GM12873 (cell line): ENCODE data around the gene IGSF23.

Source experiments
- TF ChIP-seq, protein P1 (sequence below): IDR thresholded peaks from 2 replicates; pipeline ENCODE4 v1.5.1; 2012; ENCODE audit warnings: low read depth, mild to moderate bottlenecking, moderate library complexity, low read length, control low read depth; ENCODE audit not compliant: insufficient read depth; ENCODE audit errors: missing control alignments

Gene IGSF23

DNA sequence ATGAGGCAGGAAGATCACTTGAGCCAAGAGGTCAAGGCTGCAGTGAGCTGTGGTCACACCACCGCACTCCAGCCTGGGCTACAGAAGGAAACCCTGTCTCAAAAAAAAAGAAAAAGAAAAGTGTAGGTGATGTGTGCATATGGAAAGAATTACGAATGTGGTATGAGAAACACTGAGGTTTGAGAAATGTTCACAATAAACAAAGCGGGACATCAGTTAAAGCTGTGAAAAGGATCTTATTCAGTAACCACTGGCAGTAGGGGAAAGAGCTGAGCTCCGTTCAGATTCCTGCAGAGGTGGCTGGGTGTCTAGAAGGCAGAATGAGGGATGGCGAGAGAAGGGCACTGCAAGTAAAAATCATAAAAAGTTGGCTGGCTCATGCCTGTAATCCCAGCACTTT lies 4.1 kb upstream of the IGSF23 start:
- TF ChIP-seq, protein P1, sequence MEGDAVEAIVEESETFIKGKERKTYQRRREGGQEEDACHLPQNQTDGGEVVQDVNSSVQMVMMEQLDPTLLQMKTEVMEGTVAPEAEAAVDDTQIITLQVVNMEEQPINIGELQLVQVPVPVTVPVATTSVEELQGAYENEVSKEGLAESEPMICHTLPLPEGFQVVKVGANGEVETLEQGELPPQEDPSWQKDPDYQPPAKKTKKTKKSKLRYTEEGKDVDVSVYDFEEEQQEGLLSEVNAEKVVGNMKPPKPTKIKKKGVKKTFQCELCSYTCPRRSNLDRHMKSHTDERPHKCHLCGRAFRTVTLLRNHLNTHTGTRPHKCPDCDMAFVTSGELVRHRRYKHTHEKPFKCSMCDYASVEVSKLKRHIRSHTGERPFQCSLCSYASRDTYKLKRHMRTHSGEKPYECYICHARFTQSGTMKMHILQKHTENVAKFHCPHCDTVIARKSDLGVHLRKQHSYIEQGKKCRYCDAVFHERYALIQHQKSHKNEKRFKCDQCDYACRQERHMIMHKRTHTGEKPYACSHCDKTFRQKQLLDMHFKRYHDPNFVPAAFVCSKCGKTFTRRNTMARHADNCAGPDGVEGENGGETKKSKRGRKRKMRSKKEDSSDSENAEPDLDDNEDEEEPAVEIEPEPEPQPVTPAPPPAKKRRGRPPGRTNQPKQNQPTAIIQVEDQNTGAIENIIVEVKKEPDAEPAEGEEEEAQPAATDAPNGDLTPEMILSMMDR, result no peak

DNA sequence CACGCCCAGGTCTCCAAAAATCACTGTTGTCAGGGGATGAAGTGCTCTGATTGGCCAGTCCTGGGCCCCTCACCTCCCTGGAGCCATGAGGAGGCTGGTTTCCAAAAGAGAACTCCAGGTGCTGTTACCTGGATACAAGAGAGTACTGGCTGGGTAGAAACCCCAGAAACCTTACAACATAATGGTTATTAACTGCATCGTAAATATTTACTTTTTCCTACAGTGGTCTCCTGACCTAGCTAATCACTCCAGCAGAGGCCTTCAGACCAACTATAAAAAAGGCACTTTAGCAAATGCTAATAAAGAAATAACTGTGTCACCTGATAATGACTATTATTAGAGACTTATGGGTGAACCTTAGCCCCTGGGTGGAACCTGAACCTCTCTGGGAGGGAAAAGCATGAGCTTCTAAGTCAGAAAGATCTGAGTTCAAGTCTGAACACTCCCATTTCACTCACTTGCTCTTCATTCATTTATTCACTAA lies 1.5 kb upstream of the IGSF23 start:
- TF ChIP-seq, protein P1, result no peak

DNA sequence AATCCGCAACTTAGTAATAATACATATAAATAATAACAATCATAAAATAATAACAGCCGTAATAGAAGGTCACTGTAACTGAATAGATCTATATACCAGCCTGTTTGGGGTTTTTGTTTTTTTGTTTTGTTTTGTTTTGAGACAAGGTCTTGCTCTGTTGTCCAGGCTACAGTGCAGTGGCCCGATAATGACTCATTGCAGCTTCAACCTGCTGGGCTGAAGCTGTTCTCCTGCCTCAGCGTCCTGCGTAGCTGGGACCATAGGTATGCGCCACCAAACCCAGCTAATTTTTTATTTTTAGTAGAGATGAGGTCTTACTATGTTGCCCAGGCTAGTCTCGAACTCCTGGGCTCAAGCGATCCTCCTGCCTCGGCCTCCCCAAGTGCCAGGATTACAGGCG lies 950 bp downstream of the IGSF23 start:
- TF ChIP-seq, protein P1, result no peak

DNA sequence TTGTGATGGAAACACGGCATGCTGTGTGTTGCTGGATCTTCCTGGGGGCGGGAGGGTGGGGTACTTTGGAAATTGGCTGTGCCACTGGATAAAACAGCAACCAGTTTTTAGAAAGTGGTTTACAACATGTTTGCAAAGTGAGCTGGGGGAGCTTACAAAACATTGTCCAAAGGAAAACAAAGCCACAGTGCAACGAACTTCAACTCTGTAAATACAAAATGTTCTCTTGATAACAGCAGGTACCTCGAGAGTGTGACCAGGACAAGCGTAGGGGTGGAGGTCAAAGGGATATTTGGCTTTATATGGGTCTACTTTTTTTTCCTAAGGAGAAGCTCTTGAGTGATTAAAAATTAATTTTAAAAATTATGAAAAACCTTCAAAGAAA lies 2.5 kb downstream of the IGSF23 start:
- TF ChIP-seq, protein P1, result no peak

DNA sequence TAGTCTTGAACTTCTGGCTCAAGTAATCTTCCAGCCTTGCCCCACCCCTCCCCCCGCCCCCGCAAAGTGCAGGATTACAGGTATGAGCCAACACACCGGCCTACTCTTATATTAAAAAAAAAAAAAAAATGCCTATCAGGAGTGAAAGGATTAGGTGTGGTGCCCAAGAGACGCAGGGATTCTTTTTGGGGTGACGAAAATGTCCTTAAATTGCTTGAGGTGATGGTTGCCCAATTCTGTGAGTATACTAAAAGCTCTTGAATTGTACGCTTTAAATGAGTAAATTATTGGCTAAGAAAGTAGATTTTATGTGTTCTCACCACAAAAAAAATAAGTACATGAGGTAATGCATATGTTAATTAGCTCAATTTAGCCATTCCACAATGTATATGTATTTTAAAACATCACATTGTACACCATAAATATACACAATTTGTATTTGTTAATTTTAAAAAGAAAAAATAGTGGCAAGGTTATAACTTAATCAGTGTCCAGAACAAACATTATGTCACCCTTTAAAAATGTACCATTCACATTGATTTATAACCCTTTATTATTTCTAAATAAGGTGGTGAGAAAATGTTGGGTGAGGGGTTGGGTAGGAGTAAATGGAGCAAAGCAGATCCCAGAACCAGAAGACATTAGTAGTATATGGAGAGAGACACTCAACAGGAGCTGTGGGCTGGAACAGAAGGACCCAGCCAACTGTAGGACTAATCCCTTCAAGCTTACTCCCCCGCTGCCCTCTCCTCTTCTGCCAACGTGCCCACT lies 3.9 kb downstream of the IGSF23 start:
- TF ChIP-seq, protein P1, result no peak

DNA sequence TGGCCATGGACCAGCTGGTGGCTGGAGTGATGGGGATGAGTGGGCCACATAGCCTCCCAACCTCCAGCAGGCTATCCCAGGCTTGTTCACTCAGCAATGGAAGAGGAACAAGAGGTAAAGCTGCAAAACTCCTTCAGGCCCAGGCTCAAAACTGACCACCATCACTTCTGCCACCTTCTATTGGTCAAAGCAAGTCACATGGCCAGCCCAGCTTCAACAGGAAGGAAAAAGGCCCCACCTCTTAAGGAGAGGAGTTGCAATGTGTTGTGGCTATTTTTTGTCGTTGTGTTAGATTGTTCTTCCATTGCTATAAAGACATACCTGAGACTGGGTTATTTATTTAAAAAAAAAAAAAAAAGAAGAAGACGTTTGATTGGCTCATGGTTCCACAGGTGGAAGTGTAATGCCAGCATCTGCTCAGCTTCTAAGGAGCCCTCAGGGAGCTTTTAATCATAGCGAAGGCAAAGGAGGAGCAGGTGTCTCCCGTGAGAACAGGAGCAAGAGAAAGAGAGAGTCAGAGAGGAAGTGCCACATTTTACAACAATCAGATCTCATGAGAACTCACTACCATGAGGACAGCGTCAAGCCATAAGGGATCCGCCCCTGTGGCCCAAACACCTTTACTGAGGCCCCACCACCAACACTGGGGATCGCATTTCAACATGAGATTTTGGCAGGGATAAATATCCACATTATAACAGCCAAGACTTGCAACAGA lies 5.4 kb downstream of the IGSF23 start:
- TF ChIP-seq, protein P1, result no peak

DNA sequence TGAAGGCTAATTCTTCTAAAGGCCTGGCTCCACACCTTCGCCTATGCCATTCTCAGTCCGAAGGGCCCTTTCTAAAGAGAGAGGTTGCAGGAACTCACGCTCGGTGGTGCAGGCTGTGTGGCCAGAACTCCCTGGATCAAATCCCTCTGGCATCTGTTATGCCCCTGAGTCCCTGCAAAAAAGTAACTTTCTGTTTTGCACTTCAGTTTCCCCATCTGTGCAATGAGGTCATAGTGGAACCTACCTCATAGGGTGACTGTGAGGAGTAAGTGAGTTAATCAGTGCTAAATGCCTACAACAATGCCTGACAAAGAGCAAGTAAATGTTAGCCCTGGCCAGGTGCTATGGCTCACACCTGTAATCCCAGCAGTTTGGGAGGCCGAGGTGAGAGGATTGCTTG lies 7.3 kb downstream of the IGSF23 start:
- TF ChIP-seq, protein P1, result no peak
